GM12864 (cell line): ENCODE data around the gene MTOR.

Experiments used
- DNase-seq: peaks from one replicate; pipeline ENCODE4 v3.0.0-alpha.2; 2011; ENCODE audit warnings: low read depth
- H3K4me3 ChIP-seq: 2 replicates; pipeline ENCODE4 v1.5.1; 2011; ENCODE audit warnings: mild to moderate bottlenecking, low read depth, low read length, control low read depth
- CTCF ChIP-seq: IDR thresholded peaks from 2 replicates; pipeline ENCODE4 v1.5.1; 2011; ENCODE audit warnings: low read depth, mild to moderate bottlenecking, moderate library complexity, low read length, control low read depth, inconsistent platforms; ENCODE audit errors: missing control alignments

The MTOR gene

DNA sequence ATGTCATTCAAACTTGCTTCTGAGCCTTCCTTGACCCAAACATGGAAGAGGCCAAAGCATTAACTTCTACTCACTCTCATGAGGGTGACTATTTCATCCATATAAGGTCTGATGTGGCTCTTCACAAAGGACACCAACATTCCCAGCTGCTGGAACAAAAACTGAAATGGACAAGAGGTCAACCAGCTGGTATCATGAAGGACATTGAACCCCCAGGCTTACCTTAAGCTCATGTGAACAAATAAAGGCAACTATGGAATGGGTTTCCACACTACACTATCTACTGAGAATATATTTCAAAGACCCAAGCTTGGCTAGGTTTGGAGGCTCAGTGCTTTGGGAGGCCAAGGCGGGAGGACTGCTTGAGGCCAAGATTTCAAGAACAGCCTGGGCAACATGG is 46.3 kb downstream of the MTOR start:
- no peak overlapping the region for H3K4me3 ChIP-seq
- DNase-seq, result no peak
- no peak for TF ChIP-seq CTCF

- no peak for TF ChIP-seq CTCF
- H3K4me3 ChIP-seq, result no peak overlapping the region
- no peak for DNase-seq
These were observed 46.9 kb downstream of the MTOR start for GRCh38 chr1:11215381-11216005.

GRCh38 chr1:11214698-11215380 is 47.5 kb downstream of the MTOR start:
- H3K4me3 ChIP-seq, result no peak overlapping the region
- no peak for TF ChIP-seq CTCF
- DNase-seq, result no peak

- no peak overlapping the region for H3K4me3 ChIP-seq
- no peak for DNase-seq
- TF ChIP-seq CTCF, result no peak
These were observed 50.3 kb downstream of the MTOR start for GRCh38 chr1:11211925-11212587.

GRCh38 chr1:11211461-11211860 is 50.9 kb downstream of the MTOR start:
- no peak for DNase-seq
- H3K4me3 ChIP-seq, result no peak overlapping the region
- TF ChIP-seq CTCF, result no peak

GRCh38 chr1:11207898-11208611 is 54.3 kb downstream of the MTOR start:
- no peak for DNase-seq
- TF ChIP-seq CTCF, result no peak
- no peak overlapping the region for H3K4me3 ChIP-seq
